Measurements from ENCODE around the gene PUSL1.

Gene PUSL1

GRCh38 chr1:1326075-1326605 is 17.7 kb downstream of the PUSL1 start:
- TF ChIP-seq GABPA (IDR thresholded peaks at IDR 0.05; ENCODE audit: low read depth) (no peak), SPI1 (IDR thresholded peaks at IDR 0.05; ENCODE audit: borderline replicate concordance, low read depth) (no peak)
- Histone ChIP-seq H3K27me3 (ENCODE audit: insufficient read depth, poor library complexity, severe bottlenecking) (no peaks in the 10 kb centered on the region), H3K4me3 (replicated peaks; ENCODE audit: insufficient read depth, low read length) (no peak overlapping the region), H3K27ac (replicated peaks) (no peak overlapping the region)
- no peak for DNase-seq (ENCODE audit: low read depth in 1 of 2, low spot score in 1 of 2)

- no peak for DNase-seq (ENCODE audit: low read depth in 1 of 2, low spot score in 1 of 2)
- Histone ChIP-seq H3K27ac (replicated peaks) (no peak overlapping the region), H3K4me3 (replicated peaks; ENCODE audit: insufficient read depth, low read length) (no peak overlapping the region), H3K27me3 (ENCODE audit: insufficient read depth, poor library complexity, severe bottlenecking) (no peaks in the 10 kb centered on the region)
- TF ChIP-seq GABPA (IDR thresholded peaks at IDR 0.05; ENCODE audit: low read depth) (no peak), SPI1 (IDR thresholded peaks at IDR 0.05; ENCODE audit: borderline replicate concordance, low read depth) (no peak), POLR2AphosphoS5 (IDR thresholded peaks at IDR 0.05; ENCODE audit: low read depth) (no peak)
These were observed 18.9 kb downstream of the PUSL1 start for GRCh38 chr1:1327291-1327690.

- H3K27me3 ChIP-seq (ENCODE audit: insufficient read depth, poor library complexity, severe bottlenecking): no peaks in the 10 kb centered on the region
- H3K27ac ChIP-seq (replicated peaks): no peak overlapping the region
- DNase-seq (ENCODE audit: low read depth in 1 of 2, low spot score in 1 of 2): no peak
- TF ChIP-seq POLR2AphosphoS5 (IDR thresholded peaks at IDR 0.05; ENCODE audit: low read depth) (no peak), GABPA (IDR thresholded peaks at IDR 0.05; ENCODE audit: low read depth) (no peak), CTCF (IDR thresholded peaks at IDR 0.05; ENCODE audit: insufficient read depth, low read length) (no peak)
- no peak overlapping the region for H3K4me3 ChIP-seq (replicated peaks; ENCODE audit: insufficient read depth, low read length)
These were observed 19.9 kb downstream of the PUSL1 start for GRCh38 chr1:1328254-1328653.

GRCh38 chr1:1329304-1330210 is 21.2 kb downstream of the PUSL1 start:
- Histone ChIP-seq H3K27me3 (ENCODE audit: insufficient read depth, poor library complexity, severe bottlenecking) (no peaks in the 10 kb centered on the region), H3K4me3 (replicated peaks; ENCODE audit: insufficient read depth, low read length) (no peak overlapping the region), H3K27ac (replicated peaks) (no peak overlapping the region)
- no peak for DNase-seq (ENCODE audit: low read depth in 1 of 2, low spot score in 1 of 2)
- no peak for TF ChIP-seq GABPA (IDR thresholded peaks at IDR 0.05; ENCODE audit: low read depth)
- 0 out of 2 replicates have a peak, but pooled peaks have one; percentile 47 for TF ChIP-seq POLR2AphosphoS5 (IDR thresholded peaks at IDR 0.05; ENCODE audit: low read depth)
- TF ChIP-seq CTCF (IDR thresholded peaks at IDR 0.05; ENCODE audit: insufficient read depth, low read length): no peak

- H3K4me3 ChIP-seq (replicated peaks; ENCODE audit: insufficient read depth, low read length): no peak overlapping the region
- DNase-seq (ENCODE audit: low read depth in 1 of 2, low spot score in 1 of 2): no peak
- TF ChIP-seq SPI1 (IDR thresholded peaks at IDR 0.05; ENCODE audit: borderline replicate concordance, low read depth): no peak
- no peaks in the 10 kb centered on the region for H3K27me3 ChIP-seq (ENCODE audit: insufficient read depth, poor library complexity, severe bottlenecking)
- H3K27ac ChIP-seq (replicated peaks): 0 out of 2 replicates have a peak overlapping the region, but pooled peaks have one; percentile 13
These were observed 22.1 kb downstream of the PUSL1 start for GRCh38 chr1:1330366-1331067.

GRCh38 chr1:1331068-1331965 is 22.9 kb downstream of the PUSL1 start, which contains the start of gene TAS1R3:
TSS of gene TAS1R3 (plus strand) at chr1:1331280. CDS start at chr1:1331346, 66 bp downstream.
- H3K27ac ChIP-seq (replicated peaks): 0 out of 2 replicates have a peak within 1 kb of the TSS, but pooled peaks have one; percentile 13
- no peak within 1 kb of the TSS for H3K4me3 ChIP-seq (replicated peaks; ENCODE audit: insufficient read depth, low read length)
- peak in 1 of 2 experiments; percentile 25 for DNase-seq (ENCODE audit: low read depth in 1 of 2, low spot score in 1 of 2)
- TF ChIP-seq REST (IDR thresholded peaks at IDR 0.05; ENCODE audit: insufficient replicate concordance, low read depth) (no peak), GABPA (IDR thresholded peaks at IDR 0.05; ENCODE audit: low read depth) (no peak), POLR2AphosphoS5 (IDR thresholded peaks at IDR 0.05; ENCODE audit: low read depth) (no peak), SPI1 (IDR thresholded peaks at IDR 0.05; ENCODE audit: borderline replicate concordance, low read depth) (no peak), CTCF (IDR thresholded peaks at IDR 0.05; ENCODE audit: insufficient read depth, low read length) (no peak)
- H3K27me3 ChIP-seq (ENCODE audit: insufficient read depth, poor library complexity, severe bottlenecking): no peaks in the 10 kb centered on the region
